GM19438 (cell line): Measurements from ENCODE around the gene NPR2.

Experiments used
- ATAC-seq: cut with Tn5 transposase; IDR thresholded peaks from one replicate; pipeline ENCODE4 v1.9.1; 2021; ENCODE audit warnings: low read depth; ENCODE audit not compliant: unreplicated experiment

Gene NPR2

DNA sequence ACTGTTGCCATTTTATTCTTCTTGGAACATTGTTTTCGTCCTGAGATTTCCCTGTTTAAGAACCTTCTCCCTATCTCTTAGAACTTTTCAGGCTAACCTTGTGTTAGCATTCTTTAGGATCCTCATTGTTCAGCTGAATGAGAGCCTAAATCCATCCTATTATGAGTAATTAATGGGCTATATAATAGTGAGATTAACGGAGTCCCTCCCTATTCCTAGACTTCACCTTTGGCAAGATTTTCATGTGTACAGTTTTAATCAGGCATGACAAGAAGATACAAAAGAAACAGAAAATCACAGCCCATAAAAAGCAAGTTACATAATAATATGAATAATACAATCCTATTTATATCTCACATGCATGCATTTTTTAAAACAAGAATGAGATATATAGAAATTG lies 28.2 kb upstream of the NPR2 start:
- ATAC-seq: no peak

DNA sequence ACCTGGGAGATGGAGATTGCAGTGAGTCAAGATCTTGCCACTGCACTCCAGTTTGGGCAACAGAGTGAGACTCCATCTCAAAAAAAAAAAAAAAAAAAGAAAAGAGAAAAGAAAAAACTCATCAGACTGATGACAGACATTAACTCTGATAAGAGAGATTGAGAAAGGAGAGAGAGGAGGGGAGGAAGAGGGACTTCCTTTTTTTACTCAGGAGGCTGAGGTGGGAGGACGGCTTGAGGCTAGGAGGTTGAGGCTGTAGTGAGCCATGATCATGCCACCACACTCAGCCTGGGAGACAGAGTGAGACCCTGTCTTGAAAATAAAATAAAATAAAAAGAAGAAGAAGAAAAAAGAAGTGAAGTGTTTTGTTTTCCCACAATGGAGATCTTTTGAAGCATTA lies 27.6 kb upstream of the NPR2 start:
- no peak for ATAC-seq

- no peak for ATAC-seq
Measured at GRCh38 chr9:35766997-35767396, 24.4 kb upstream of the NPR2 start.

- no peak for ATAC-seq
Measured at GRCh38 chr9:35767458-35767857, 23.9 kb upstream of the NPR2 start.

GRCh38 chr9:35769763-35770162 lies 21.6 kb upstream of the NPR2 start:
- no peak for ATAC-seq

DNA sequence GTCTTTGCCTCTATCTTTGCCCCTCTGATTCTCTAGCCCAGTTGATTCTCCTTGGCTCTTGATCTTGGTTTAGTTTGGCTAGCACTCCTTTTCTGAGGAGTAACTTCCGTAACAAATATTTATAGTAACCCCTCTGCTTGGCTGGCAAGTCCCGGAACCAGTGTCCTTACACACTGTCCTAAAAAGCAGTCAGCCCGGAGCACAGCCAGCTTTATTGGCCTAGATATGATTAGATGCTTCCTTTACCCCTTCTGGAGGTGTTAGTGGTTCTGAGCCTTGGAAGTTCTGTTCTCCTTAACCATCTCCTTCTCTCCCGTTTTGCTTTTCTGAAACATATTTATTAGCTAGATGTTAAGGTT lies 20.3 kb upstream of the NPR2 start:
- ATAC-seq: no peak

- ATAC-seq: no peak
Measured at GRCh38 chr9:35771534-35771933, 19.9 kb upstream of the NPR2 start.

DNA sequence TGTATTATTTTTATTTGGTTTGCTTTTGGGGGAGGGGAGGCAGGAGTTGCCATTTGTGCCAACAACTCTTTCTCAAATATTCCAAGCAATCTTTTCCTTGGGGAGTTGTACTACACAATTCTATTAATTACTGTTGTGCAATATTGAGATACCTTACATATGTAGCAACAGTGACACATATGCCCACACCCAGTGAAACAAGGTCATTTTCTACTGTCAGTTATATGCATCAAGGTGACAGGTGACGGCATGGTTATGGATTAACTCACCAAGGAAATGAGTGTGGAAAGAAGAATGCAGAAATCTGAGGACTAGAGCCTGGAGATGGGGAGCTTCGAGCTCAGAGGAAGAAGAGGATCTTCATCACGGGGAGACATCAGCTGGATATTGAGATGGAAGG lies 19.4 kb upstream of the NPR2 start:
- ATAC-seq: no peak

GRCh38 chr9:35774907-35775635 lies 16.3 kb upstream of the NPR2 start:
- ATAC-seq: no peak

DNA sequence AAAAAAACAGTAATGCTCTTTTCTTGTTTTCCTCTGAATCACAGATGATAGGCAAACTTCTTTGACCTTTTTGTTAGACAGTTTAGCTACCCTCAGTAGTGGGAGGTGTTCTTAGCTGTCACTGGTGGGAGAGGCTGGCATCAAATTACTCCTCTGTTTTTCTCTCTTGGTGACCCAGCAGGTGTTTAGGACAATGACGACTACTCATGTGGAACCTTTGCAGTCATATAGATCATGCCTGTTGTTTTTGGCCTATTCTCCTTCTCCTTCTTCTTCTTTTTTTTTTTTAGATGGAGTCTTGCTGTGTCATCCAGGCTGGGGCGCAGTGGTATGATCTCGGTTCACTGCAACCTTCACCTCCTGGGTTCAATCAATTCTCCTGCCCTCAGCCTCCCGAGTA lies 15.4 kb upstream of the NPR2 start:
- ATAC-seq: no peak

DNA sequence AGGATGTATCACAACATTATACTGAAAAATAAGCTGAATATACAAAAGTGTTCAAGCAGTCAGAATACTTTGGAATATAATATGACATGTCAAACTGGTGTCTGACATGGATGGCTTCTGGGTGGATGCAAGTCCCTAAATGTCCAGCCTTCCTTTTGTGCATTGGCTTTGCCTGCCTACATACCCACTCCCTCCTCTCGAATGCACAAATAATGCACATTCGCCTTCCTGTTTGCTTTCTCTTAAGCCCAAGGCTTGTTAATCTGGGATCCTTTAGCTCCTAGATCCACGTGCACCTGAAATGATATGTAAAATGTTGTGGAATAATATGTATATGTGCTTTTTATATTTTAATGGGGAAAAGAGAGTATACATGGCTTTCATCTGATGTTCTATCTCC lies 12.9 kb upstream of the NPR2 start:
- ATAC-seq: no peak

- ATAC-seq: no peak
Measured at GRCh38 chr9:35781066-35781465, 10.3 kb upstream of the NPR2 start.

- ATAC-seq: no peak
Measured at GRCh38 chr9:35783418-35783817, 8.0 kb upstream of the NPR2 start.

DNA sequence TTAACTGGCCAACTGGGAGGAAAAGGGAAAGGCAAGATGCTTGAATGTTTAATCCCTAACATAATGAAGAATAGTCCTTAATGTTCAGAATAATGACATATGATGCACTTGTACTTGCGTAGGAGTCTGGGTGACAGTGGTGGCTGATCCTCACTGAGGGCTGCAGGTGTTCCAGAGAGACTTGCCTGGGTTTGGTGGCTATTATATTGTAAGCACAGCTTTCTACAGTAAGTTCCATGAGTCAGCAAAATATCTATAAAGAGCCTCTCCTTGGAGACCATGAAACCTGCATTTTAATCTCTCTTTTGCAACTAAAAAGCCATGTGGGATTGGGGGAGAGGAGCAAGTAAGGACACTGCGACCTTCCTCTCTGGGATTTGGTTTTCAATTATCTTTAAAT lies 1.9 kb upstream of the NPR2 start:
- ATAC-seq: no peak

- ATAC-seq: no peak
Measured at GRCh38 chr9:35790025-35790384, 1.4 kb upstream of the NPR2 start.

GRCh38 chr9:35790385-35791296 lies 750 bp upstream of the NPR2 start:
- ATAC-seq: no peak

DNA sequence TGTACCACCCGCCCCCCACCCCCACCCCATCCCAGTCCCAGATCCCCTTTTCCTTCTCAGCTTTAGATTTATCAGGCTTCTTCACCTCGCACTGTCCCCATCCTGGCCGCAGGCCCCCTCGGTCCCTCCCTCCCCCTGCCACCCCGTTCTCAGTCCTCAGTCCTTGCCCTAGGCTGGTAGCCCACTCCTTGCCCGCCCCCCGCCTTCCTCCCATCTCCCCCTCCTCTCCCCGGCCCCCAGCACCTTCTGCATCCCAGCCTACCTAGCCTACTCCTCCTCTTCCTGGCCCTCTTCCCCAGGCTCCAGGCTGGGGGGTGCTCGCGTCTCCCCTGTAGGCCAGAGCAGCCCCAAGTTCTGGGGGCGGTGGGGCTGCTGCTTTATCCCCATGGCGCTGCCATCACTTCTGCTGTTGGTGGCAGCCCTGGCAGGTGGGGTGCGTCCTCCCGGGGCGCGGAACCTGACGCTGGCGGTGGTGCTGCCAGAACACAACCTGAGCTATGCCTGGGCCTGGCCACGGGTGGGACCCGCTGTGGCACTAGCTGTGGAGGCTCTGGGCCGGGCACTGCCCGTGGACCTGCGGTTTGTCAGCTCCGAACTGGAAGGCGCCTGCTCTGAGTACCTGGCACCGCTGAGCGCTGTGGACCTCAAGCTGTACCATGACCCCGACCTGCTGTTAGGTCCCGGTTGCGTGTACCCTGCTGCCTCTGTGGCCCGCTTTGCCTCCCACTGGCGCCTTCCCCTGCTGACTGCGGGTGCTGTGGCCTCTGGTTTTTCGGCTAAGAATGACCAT lies 828 bp downstream of the NPR2 start:
- no peak for ATAC-seq

GRCh38 chr9:35792826-35793225 lies 1.4 kb downstream of the NPR2 start:
- no peak for ATAC-seq

DNA sequence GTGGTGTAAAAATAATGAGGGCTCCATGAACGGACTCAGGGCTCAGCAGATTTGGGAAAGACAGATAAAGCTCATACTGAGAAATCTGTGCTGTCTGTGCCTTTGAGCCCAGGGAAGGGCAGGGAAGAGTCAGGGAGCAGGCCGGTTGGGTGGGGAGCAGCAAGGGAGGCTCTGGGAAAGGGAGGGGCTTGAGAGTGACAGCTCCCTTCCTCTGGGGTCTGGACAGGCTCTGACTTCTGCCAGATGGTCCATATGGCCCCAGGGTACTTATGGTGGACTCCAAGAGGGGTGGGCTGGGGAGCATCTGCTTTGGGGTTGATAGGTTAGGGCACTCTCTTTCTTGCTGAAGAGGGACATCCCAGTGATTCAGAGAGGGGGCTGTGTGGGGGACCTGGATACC lies 2.1 kb downstream of the NPR2 start:
- ATAC-seq: no peak

DNA sequence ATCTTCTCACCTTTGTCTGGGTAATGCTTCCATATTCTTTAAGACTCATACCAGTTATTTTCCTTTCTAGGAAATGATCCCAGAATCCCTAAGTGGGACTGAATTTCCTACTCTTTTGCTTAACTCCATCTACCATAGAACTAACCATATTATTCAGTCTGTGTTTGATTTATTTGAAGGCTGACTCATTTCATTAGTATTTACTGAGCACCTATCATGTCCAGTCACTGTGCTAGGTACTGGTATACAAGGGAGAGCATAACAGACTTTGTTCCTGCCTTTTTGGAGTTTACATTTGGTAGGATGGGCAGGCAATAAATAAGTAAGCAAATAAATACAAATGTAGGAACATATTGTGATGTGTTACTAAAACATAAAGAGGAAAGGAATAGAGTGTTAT lies 4.3 kb downstream of the NPR2 start:
- ATAC-seq: no peak

GRCh38 chr9:35797311-35798109 lies 6.1 kb downstream of the NPR2 start:
- ATAC-seq: no peak
